Astrocyte of the spinal cord (primary cell): Measurements from ENCODE around the gene CREG2.

Source experiments
- DNase-seq: peaks from one replicate; pipeline ENCODE4 v3.0.0; 2011; ENCODE audit warnings: low read depth, low spot score
- H3K4me3 ChIP-seq: 2 replicates; pipeline ENCODE4 v1.5.1; 2011; ENCODE audit warnings: low read depth, mild to moderate bottlenecking, low read length, moderate library complexity
- CTCF ChIP-seq: IDR thresholded peaks from 2 replicates; pipeline ENCODE4 v1.5.1; 2012; ENCODE audit warnings: low read depth, mild to moderate bottlenecking, low read length, inconsistent platforms
- in situ Hi-C: cut with HindIII; loops from 2 replicates; pipeline ENCODE4 v1.10.0; 2017; ENCODE audit warnings: low sequenced_read_pairs

CREG2 gene

DNA sequence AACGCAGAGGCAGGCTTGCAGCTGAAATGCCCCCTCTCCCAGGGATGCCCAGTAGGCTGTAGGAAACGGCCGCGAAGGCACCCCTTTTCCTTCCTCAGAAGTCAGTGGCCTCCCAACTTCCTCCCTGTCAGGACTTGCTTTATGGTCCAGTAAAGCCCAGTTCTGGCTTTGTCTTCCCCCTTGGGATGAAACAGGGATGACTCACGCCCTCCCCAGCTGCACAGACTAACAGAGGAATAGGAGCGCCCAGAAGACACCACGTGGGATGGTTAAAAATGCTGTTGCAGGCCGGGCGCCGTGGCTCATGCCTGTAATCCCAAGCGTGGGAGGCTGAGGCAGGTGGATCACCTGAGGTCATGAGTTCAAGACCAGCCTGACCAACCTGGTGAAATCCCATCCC, 6.9 kb downstream of the CREG2 start:
- H3K4me3 ChIP-seq = no peak overlapping the region
- DNase-seq = peak; percentile 49
- TF ChIP-seq CTCF = no peak
- in situ Hi-C loops = no loop called here

- H3K4me3 ChIP-seq = no peak overlapping the region
- TF ChIP-seq CTCF = no peak
- DNase-seq = no peak
- in situ Hi-C loops = no loop called here
Measured at GRCh38 chr2:101379091-101379490, 8.2 kb downstream of the CREG2 start.

- no peak for TF ChIP-seq CTCF
- no peak overlapping the region for H3K4me3 ChIP-seq
- no peak for DNase-seq
- in situ Hi-C loops = no loop called here
Measured at GRCh38 chr2:101375653-101376052, 11.7 kb downstream of the CREG2 start.

DNA sequence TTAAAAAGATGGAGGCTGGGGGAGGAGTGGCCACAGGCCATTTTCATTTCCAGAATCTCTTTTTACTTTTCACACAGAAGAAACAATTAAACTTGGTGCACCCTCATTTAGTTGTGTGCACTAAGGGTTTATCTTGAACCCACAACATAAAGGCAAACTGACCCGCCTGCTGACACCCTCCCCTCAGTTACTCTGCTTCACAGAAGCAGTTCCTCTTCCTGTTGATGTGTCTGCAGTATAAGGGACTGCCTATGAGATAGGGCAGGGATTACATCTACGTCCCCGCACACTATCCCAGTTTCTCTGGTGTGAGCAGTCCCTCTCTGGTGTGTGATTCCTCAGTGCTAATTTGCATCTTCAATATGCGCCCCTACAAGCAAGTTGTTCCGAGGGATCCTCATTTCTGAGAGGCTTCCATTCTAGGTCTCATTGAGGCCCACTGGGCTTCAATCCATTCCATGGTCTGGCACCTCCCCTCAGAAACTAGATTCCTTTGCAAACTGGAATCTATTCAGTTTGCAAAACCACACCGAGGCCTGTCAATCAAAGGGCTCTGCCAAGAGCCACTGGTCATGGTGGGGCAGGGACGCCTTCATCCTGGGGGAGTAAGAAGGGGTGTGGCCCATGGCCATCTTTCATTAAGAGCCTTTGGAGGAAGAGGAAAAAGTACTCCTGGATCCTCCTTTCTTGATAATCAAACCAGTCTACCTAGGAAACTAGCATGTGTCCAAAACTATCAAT, 12.3 kb downstream of the CREG2 start:
- DNase-seq = no peak
- no peak overlapping the region for H3K4me3 ChIP-seq
- in situ Hi-C loops = no loop called here
- TF ChIP-seq CTCF = no peak

GRCh38 chr2:101372792-101373191, 14.5 kb downstream of the CREG2 start:
- no peak for DNase-seq
- no peak overlapping the region for H3K4me3 ChIP-seq
- no peak for TF ChIP-seq CTCF
- in situ Hi-C loops = no loop called here

DNA sequence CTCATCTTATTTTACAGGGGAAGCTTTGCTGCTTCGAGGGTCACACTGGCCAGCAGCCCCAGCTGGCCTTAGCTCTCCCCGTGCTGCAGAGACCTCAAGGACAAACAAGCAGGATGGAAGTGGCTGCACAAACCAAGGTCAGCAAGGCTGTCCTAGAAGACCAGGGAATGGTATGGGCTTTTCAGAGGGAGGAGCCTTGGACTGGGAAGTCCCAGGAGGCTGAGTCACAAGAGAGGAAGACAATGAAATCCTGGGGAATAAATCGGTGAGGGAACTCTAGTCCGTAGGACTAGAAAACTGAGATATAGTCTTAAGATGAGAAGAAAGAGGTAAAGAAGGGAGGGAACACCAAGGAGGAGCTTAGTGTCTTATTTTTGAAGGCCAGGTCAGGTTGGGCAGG, 15.7 kb downstream of the CREG2 start:
- DNase-seq = no peak
- no peak overlapping the region for H3K4me3 ChIP-seq
- in situ Hi-C loops = no loop called here
- no peak for TF ChIP-seq CTCF
